Stimulated activated CD8-positive, alpha-beta memory T cell treated with anti-CD3 and anti-CD28 coated beads, Interleukin-7, amount 100 ng/mL, for 24 hours (primary cell): ENCODE data around the gene CREG1.
A peak's percentile ranks its signal among the peaks of the same experiment; 100 is the strongest.
"Not testable (repeated sequence)": the region's sequence is repeated elsewhere in the genome, so short reads cannot be mapped to it uniquely, and the experiment has no call there.

Source experiments
- DNase-seq: peaks from one replicate; pipeline ENCODE4 v3.0.0-alpha.2; 2020; ENCODE audit warnings: low read depth

The CREG1 gene

GRCh38 chr1:167553136-167554027, at the start of gene CREG1:
TSS of gene CREG1 (minus strand) at chr1:167553762.
- DNase-seq = peak; percentile 75

- no peak for DNase-seq
Measured at GRCh38 chr1:167602840-167603239, 49.3 kb upstream of the CREG1 start.

- no peak for DNase-seq
Measured at GRCh38 chr1:167601442-167602383, 48.2 kb upstream of the CREG1 start.

GRCh38 chr1:167599957-167600581, 46.5 kb upstream of the CREG1 start:
- no peak for DNase-seq

- DNase-seq = no peak
Measured at GRCh38 chr1:167594822-167595221, 41.3 kb upstream of the CREG1 start.

GRCh38 chr1:167593860-167594259, 40.3 kb upstream of the CREG1 start:
- DNase-seq = no peak

- no peak for DNase-seq
Measured at GRCh38 chr1:167592475-167592874, 38.9 kb upstream of the CREG1 start.

GRCh38 chr1:167588361-167588760, 34.8 kb upstream of the CREG1 start:
- no peak for DNase-seq

GRCh38 chr1:167587872-167588271, 34.3 kb upstream of the CREG1 start:
- DNase-seq = no peak

- DNase-seq = no peak
Measured at GRCh38 chr1:167587342-167587741, 33.8 kb upstream of the CREG1 start.

- DNase-seq = no peak
Measured at GRCh38 chr1:167584581-167584980, 31.0 kb upstream of the CREG1 start.

GRCh38 chr1:167582722-167583121, 29.2 kb upstream of the CREG1 start:
- DNase-seq = no peak

- no peak for DNase-seq
Measured at GRCh38 chr1:167582064-167582463, 28.5 kb upstream of the CREG1 start.

- no peak for DNase-seq
Measured at GRCh38 chr1:167579986-167580385, 26.4 kb upstream of the CREG1 start.

- DNase-seq = no peak
Measured at GRCh38 chr1:167578939-167579521, 25.5 kb upstream of the CREG1 start.

- no peak for DNase-seq
Measured at GRCh38 chr1:167575649-167576048, 22.1 kb upstream of the CREG1 start.

GRCh38 chr1:167573035-167573434, 19.5 kb upstream of the CREG1 start:
- DNase-seq = no peak

GRCh38 chr1:167570712-167571111, 17.1 kb upstream of the CREG1 start:
- DNase-seq = not testable (repeated sequence)

GRCh38 chr1:167567663-167568062, 14.1 kb upstream of the CREG1 start:
- DNase-seq = no peak

GRCh38 chr1:167566766-167567165, 13.2 kb upstream of the CREG1 start:
- DNase-seq = no peak

- DNase-seq = no peak
Measured at GRCh38 chr1:167565922-167566321, 12.4 kb upstream of the CREG1 start.
